GM18873 (cell line): ENCODE measurements around the gene PRKCZ.

Experiments
- ATAC-seq: cut with Tn5 transposase; IDR thresholded peaks from one replicate; pipeline ENCODE4 v1.9.1; 2021; ENCODE audit warnings: mild to moderate bottlenecking, moderate library complexity, moderate number of reproducible peaks; ENCODE audit not compliant: unreplicated experiment, low FRiP score

PRKCZ gene

GRCh38 chr1:2185880-2186855 is 136.0 kb downstream of the PRKCZ start:
- no peak for ATAC-seq

- ATAC-seq, result no peak
These were observed 136.7 kb downstream of the PRKCZ start for GRCh38 chr1:2186901-2187300.

DNA sequence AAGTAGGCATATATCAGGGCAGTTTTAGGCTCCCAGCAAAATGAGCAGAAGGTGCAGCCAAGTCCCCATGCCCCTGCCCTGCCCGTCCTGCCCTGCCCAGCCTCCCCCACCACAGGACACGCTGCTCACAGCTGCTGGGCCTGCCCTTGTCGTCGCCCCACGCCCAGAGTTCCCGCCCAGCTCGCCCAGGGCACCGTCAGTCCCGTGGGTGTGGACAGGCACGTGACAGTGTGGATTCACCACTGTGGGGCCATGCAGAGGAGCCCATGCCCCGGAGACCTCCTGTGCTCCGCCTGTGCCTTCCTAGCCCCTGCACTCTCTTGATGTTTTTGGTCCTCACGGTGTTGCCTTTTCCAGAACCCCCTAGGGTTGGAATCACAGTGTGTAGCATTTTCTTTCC is 137.4 kb downstream of the PRKCZ start:
- ATAC-seq, result no peak

DNA sequence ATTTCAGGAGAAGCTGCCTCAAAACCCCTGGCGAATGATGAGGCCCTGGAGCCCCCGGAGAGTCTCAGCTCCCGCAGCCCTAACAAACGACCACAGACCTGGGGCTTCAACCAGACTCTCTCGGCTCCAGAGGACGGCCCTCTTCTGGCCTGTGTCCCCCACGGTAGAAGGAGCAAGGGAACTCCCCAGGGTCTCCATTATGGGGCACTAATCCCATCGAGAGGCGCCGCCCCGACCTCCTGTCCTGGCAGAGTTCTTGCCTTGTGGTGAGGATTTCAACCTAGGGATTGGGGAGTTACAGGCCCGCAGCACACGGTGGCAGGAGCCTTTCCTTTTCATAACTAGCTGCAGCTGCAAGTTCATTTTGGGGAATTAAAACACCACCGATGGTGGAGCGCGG is 138.1 kb downstream of the PRKCZ start:
- ATAC-seq, result no peak

- ATAC-seq, result no peak
These were observed 139.5 kb downstream of the PRKCZ start for GRCh38 chr1:2189459-2190425.

- no peak for ATAC-seq
These were observed 140.3 kb downstream of the PRKCZ start for GRCh38 chr1:2190491-2190976.

GRCh38 chr1:2192031-2192995 is 142.1 kb downstream of the PRKCZ start:
- no peak for ATAC-seq

- ATAC-seq, result no peak
These were observed 143.5 kb downstream of the PRKCZ start for GRCh38 chr1:2193514-2194281.

GRCh38 chr1:2194319-2194897 is 144.2 kb downstream of the PRKCZ start, which contains the start of gene FAAP20:
TSS of gene FAAP20 (minus strand) at chr1:2194772. CDS start at chr1:2194749, 23 bp downstream.
- peak; percentile 26 for ATAC-seq

DNA sequence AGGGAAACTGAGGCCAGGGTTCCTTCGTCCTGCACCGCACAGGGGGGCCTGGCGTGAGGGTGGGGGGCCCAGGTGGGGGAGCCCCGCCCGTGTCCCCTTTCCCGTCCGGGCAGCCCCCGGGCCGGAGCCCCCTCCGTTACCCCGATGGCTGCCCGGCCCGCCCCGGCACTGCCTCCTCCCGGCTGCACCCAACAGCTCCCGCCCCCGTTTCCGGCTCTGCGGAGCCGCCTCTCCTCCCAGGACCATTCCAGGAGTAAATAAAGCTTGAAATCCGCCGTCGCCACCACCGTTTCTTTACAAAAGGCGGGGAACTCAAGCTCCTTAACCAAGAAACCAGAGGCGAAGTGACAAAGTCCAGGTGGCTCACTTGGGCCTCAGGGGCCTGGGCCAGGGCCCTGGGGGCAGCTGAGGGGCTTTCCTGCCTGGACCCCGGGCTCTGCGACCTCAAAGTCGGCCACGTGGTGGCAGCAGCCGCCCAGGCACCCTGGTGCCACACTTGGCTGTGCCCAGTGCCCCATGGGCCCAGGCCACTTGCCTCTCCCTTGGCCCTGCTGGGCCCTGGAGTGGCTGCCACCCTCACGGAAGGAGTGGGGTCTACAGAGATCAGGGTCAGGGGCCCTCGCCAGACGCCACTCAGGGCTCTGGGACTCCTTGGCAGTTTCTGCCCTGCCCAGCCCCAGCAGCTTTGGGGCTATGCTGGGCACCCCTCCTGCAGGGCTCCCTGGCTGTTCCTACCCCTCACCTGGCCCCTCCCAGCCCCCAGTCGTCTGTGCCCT is 144.9 kb downstream of the PRKCZ start:
- ATAC-seq, result peak; percentile 48

- ATAC-seq, result no peak
These were observed 145.6 kb downstream of the PRKCZ start for GRCh38 chr1:2195785-2196184.

- no peak for ATAC-seq
These were observed 146.9 kb downstream of the PRKCZ start for GRCh38 chr1:2196901-2197638.

GRCh38 chr1:2197707-2198165 is 147.5 kb downstream of the PRKCZ start:
- no peak for ATAC-seq

GRCh38 chr1:2198571-2198970 is 148.4 kb downstream of the PRKCZ start:
- ATAC-seq, result no peak

DNA sequence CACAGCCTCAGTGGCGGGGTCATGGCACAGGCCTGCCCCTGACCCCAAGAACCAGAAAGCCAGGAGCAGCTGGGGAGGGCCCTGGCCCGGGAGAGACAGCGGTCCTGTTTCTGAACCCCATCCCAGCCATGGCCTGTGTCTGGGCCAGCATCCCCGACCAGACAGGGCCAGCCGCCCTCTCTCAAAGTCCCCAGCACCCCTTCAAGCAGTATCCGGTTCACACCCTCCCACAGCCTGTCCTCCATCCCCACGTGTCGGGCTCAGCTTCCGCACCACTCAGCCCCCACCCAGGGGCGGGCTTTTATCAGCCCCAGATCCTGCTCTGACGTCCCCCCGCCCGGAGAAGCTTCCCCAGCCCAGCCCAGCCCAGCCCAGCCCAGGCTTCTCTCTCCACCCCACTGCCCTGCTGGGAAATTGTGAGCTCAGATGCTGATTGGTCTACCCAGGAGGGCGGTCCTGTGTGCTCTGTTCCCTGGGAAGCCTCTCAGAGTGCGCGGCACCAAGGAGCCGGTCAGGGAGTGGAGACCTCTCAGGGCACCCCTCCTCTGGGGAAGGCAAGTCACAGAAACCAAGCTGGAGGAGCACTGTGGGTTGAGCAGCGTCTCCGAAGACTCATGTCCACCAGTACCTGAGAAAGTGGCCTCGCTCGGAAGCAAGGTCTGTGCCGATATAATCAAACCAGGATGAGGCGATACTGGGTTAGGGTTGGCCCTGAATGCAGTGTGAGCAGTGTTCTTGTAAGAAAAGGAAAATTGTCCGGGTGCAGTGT is 149.0 kb downstream of the PRKCZ start:
- no peak for ATAC-seq

- ATAC-seq, result no peak
These were observed 150.2 kb downstream of the PRKCZ start for GRCh38 chr1:2200308-2200943.
